ENCODE measurements around the gene XAGE5.

DNA sequence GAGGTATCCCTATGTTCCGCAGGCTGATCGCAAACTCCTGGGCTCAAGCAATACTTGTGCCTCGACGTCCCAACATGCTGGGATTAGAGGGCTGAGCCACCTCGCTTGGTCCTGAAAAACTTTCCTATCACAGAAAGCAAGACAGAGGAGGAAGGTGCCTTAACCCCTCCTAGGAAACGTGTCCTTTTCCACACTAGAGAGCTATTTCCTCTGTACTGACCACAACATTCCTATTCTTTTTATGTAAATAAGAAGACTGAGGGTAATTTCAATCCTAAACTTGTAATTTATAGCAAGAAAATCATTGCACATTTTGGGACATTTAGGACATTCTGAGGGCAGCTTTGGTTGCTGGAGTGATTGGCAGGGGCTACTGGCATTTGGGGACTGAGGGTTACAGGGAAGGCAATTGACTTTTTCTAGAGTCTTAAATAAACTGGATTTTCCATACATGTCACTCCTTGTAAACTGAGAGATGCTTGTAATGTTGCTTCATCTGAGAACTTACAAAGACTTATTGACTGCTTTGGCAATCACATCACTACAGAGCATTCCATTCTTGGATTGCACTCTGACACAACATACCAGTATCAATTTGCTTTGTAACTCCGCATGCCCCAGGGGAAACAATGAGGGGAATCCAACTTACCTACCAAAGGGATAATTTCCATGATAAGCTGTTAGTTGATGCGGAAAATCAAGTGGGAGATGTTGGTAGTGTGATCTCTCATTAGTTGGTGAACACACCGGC lies 41.2 kb downstream of the XAGE5 start:
- no peak for TF ChIP-seq EZH2 (IDR thresholded peaks at IDR 0.05; ENCODE audit: low read depth, unreplicated experiment)
- TF ChIP-seq CREB1 (CRISPR knock-in tag; IDR thresholded peaks at IDR 0.05; ENCODE audit: low read depth): no peak
- TF ChIP-seq REST (IDR thresholded peaks at IDR 0.05; ENCODE audit: unreplicated experiment): no peak
- TF ChIP-seq NANOG (IDR thresholded peaks at IDR 0.05; ENCODE audit: borderline replicate concordance): no peak
- no peak for TF ChIP-seq ZNF114 (CRISPR knock-in tag; IDR thresholded peaks at IDR 0.05)
- no peak for TF ChIP-seq CTCF (conservative IDR thresholded peaks at IDR 0.05; ENCODE audit: low read depth in 2 of 2)

Measured in GM23338 (cell line).